GM12878 (cell line): Measurements from ENCODE around the gene SBF1. TPM values are rescaled to one million over a fixed set of nuclear protein-coding genes. Genes with fewer than 3 reads are reported as not detected.

ENCODE experiments used
- CBFB ChIP-seq: IDR thresholded peaks from 2 replicates; pipeline ENCODE4 v1.6.1; 2016; ENCODE audit warnings: antibody characterized with exemption, low read depth
- ELK1 ChIP-seq: IDR thresholded peaks from 2 replicates; pipeline ENCODE4 v1.6.1; 2012; ENCODE audit warnings: low read depth, low read length, improper control_type of control experiment
- HDAC6 ChIP-seq: fragments of 200-600 bp; sonication (generic); IDR thresholded peaks from one replicate; pipeline ENCODE4 v1.8.0; 2017; ENCODE audit warnings: antibody characterized with exemption; ENCODE audit not compliant: unreplicated experiment
- IKZF2 ChIP-seq, 2 experiments: fragments of 450-650 bp; IDR thresholded peaks; 2 replicates each; pipeline ENCODE4 v1.6.1; 2017; ENCODE audit warnings: mild to moderate bottlenecking in 2 of 2, moderate library complexity in 2 of 2
- KLF5 ChIP-seq: fragments of 450-650 bp; IDR thresholded peaks from 2 replicates; pipeline ENCODE4 v1.6.1; 2014; ENCODE audit warnings: mild to moderate bottlenecking; ENCODE audit not compliant: partially characterized antibody
- LARP7 ChIP-seq: fragments of 450-650 bp; IDR thresholded peaks from 2 replicates; pipeline ENCODE4 v1.6.1; 2017; ENCODE audit warnings: mild to moderate bottlenecking
- MLLT1 ChIP-seq: fragments of 450-650 bp; IDR thresholded peaks from 2 replicates; pipeline ENCODE4 v1.6.1; 2016; ENCODE audit warnings: mild to moderate bottlenecking
- NKRF ChIP-seq: fragments of 450-650 bp; conservative IDR thresholded peaks from 2 replicates; pipeline ENCODE4 v1.6.1; 2017; ENCODE audit warnings: mild to moderate bottlenecking, moderate library complexity
- NR2F1 ChIP-seq: fragments of 450-650 bp; conservative IDR thresholded peaks from 2 replicates; pipeline ENCODE4 v1.6.1; 2017; ENCODE audit warnings: mild to moderate bottlenecking
- PRDM15 ChIP-seq: fragments of 450-650 bp; formaldehyde crosslinking; IDR thresholded peaks from 2 replicates; pipeline ENCODE4 v1.4.0; 2020; ENCODE audit warnings: mild to moderate bottlenecking, moderate library complexity
- REST ChIP-seq: IDR thresholded peaks from 2 replicates; pipeline ENCODE4 v1.6.1; 2012; ENCODE audit warnings: mild to moderate bottlenecking, low read depth, low read length
- SREBF1 ChIP-seq: IDR thresholded peaks from 2 replicates; pipeline ENCODE4 v1.6.1; 2012; ENCODE audit warnings: mild to moderate bottlenecking, low read length
- YY1 ChIP-seq: IDR thresholded peaks from 2 replicates; pipeline ENCODE4 v1.6.1; 2011; ENCODE audit warnings: low read depth, mild to moderate bottlenecking, low read length
- ZNF274 ChIP-seq: IDR thresholded peaks from one replicate; pipeline ENCODE4 v1.8.0; 2011; ENCODE audit not compliant: insufficient read length, insufficient read depth
- ZNF592 ChIP-seq: fragments of 450-650 bp; IDR thresholded peaks from 2 replicates; pipeline ENCODE4 v1.6.1; 2017; ENCODE audit warnings: mild to moderate bottlenecking, moderate library complexity
- polyA plus RNA-seq, 11 experiments: library from polyadenylated mRNA; depleted of rRNA in 4 of 11; unstranded in 6 of 11; stranded (reverse) in 5 of 11; fragments of >200 nt; fragmentation: Nextera tagmentation in 4 of 11; fragmentation: Illumina TruSeq in 1 of 11; extraction: Ambion mirVana in 4 of 11; extraction: Trizol in 1 of 11; gene quantifications; 1 replicate in 1 of 11; 2 replicates in 10 of 11; pipeline versions ENCODE4 v1.2.1 to v1.2.3, GENCODE V29; 2011 to 2016; ENCODE audit warnings: inconsistent platforms in 2 of 11, missing spikeins in 2 of 11, low read depth in 1 of 11
- total RNA-seq, 4 experiments: library from RNA; depleted of rRNA in 3 of 4; stranded (reverse); fragments of >200 nt in 3 of 4; fragmentation: Illumina TruSeq in 1 of 4; extraction: Trizol in 1 of 4; gene quantifications; 2 replicates each; pipeline versions ENCODE4 v1.2.1 to v1.2.3, GENCODE V29; 2013 to 2021

Gene SBF1
- total and polyA plus RNA-seq, 10 of the 15 experiments (the other 5 are each of a cell fraction or from before 2014, with no cell fraction given): 0.23 to 95.0 (median 17.8) TPM

GRCh38 chr22:50508897-50509296 lies 34.1 kb upstream of the SBF1 start (continued):
- TF ChIP-seq PRDM15 (CRISPR knock-in tag) (no peak), ZNF592 (no peak), ZNF274 (no peak), CBFB (no peak), IKZF2 (IDR thresholded peaks at IDR 0.05) (no peak), SREBF1 (no peak), NR2F1 (no peak), REST (no peak), MLLT1 (no peak), HDAC6 (no peak), YY1 (no peak), NKRF (no peak), LARP7 (no peak), KLF5 (no peak), ELK1 (no peak)
